ENCODE results near the gene UTS2B.

The UTS2B gene

GRCh38 chr3:191336833-191337232 lies 6.5 kb upstream of the UTS2B start:
- no peak overlapping the region for H3K4me2 ChIP-seq (ENCODE audit: low read depth, low read length, poor library complexity, severe bottlenecking)
- no peak overlapping the region for H3K4me3 ChIP-seq (ENCODE audit: low read length, poor library complexity, severe bottlenecking)
- no peaks in the 10 kb centered on the region for H3K27me3 ChIP-seq (ENCODE audit: insufficient read depth, low read length, poor library complexity, severe bottlenecking)
- H3K9me2 ChIP-seq (replicated peaks; ENCODE audit: low read depth, low read length), result no peaks in the 10 kb centered on the region
- no peaks in the 10 kb centered on the region for H3F3A ChIP-seq (ENCODE audit: low read depth)
- no peaks in the 10 kb centered on the region for H3K36me3 ChIP-seq (ENCODE audit: insufficient read depth, low read length)
- no peaks in the 10 kb centered on the region for H3K4me1 ChIP-seq (ENCODE audit: insufficient read depth, low read length, poor library complexity, severe bottlenecking)
- H3K9me3 ChIP-seq (ENCODE audit: insufficient read depth, low read depth, low read length), result no peaks in the 10 kb centered on the region
- TF ChIP-seq CTCF (conservative IDR thresholded peaks at IDR 0.05; ENCODE audit: low read length) (no peak), EZH2phosphoT487 (IDR thresholded peaks at IDR 0.05; ENCODE audit: borderline replicate concordance) (no peak)
- H2AFZ ChIP-seq (ENCODE audit: low read length), result no peak overlapping the region
- H3K79me2 ChIP-seq (ENCODE audit: insufficient read depth, low read length), result no peaks in the 10 kb centered on the region
- H3K9ac ChIP-seq (ENCODE audit: low read depth, low read length, poor library complexity, severe bottlenecking), result no peak overlapping the region
- H4K20me1 ChIP-seq (ENCODE audit: insufficient read depth, low read length, poor library complexity, severe bottlenecking), result no peaks in the 10 kb centered on the region

GRCh38 chr3:191334346-191334893 lies 4.1 kb upstream of the UTS2B start:
- Histone ChIP-seq H2AFZ (ENCODE audit: low read length) (no peak overlapping the region), H3F3A (ENCODE audit: low read depth) (no peaks in the 10 kb centered on the region), H3K9ac (ENCODE audit: low read depth, low read length, poor library complexity, severe bottlenecking) (no peak overlapping the region), H3K79me2 (ENCODE audit: insufficient read depth, low read length) (no peaks in the 10 kb centered on the region), H3K9me2 (replicated peaks; ENCODE audit: low read depth, low read length) (no peaks in the 10 kb centered on the region), H3K36me3 (ENCODE audit: insufficient read depth, low read length) (no peaks in the 10 kb centered on the region), H4K20me1 (ENCODE audit: insufficient read depth, low read length, poor library complexity, severe bottlenecking) (no peaks in the 10 kb centered on the region), H3K27me3 (ENCODE audit: insufficient read depth, low read length, poor library complexity, severe bottlenecking) (no peaks in the 10 kb centered on the region), H3K4me2 (ENCODE audit: low read depth, low read length, poor library complexity, severe bottlenecking) (no peak overlapping the region), H3K4me3 (ENCODE audit: low read length, poor library complexity, severe bottlenecking) (no peak overlapping the region), H3K4me1 (ENCODE audit: insufficient read depth, low read length, poor library complexity, severe bottlenecking) (no peaks in the 10 kb centered on the region), H3K9me3 (ENCODE audit: insufficient read depth, low read depth, low read length) (no peaks in the 10 kb centered on the region)
- TF ChIP-seq EZH2phosphoT487 (IDR thresholded peaks at IDR 0.05; ENCODE audit: borderline replicate concordance) (no peak), CTCF (conservative IDR thresholded peaks at IDR 0.05; ENCODE audit: low read length) (no peak)

GRCh38 chr3:191333298-191333880 lies 3.1 kb upstream of the UTS2B start:
- H3K4me2 ChIP-seq (ENCODE audit: low read depth, low read length, poor library complexity, severe bottlenecking), result no peak overlapping the region

More at GRCh38 chr3:191333298-191333880, 3.1 kb upstream of the UTS2B start:
- Histone ChIP-seq H3K4me3 (ENCODE audit: low read length, poor library complexity, severe bottlenecking) (no peak overlapping the region), H3K36me3 (ENCODE audit: insufficient read depth, low read length) (no peaks in the 10 kb centered on the region), H3K4me1 (ENCODE audit: insufficient read depth, low read length, poor library complexity, severe bottlenecking) (no peaks in the 10 kb centered on the region), H4K20me1 (ENCODE audit: insufficient read depth, low read length, poor library complexity, severe bottlenecking) (no peaks in the 10 kb centered on the region), H3K79me2 (ENCODE audit: insufficient read depth, low read length) (no peaks in the 10 kb centered on the region), H3K9ac (ENCODE audit: low read depth, low read length, poor library complexity, severe bottlenecking) (no peak overlapping the region), H3K9me3 (ENCODE audit: insufficient read depth, low read depth, low read length) (no peaks in the 10 kb centered on the region), H3K27me3 (ENCODE audit: insufficient read depth, low read length, poor library complexity, severe bottlenecking) (no peaks in the 10 kb centered on the region), H3F3A (ENCODE audit: low read depth) (no peaks in the 10 kb centered on the region), H2AFZ (ENCODE audit: low read length) (no peak overlapping the region), H3K9me2 (replicated peaks; ENCODE audit: low read depth, low read length) (no peaks in the 10 kb centered on the region)
- TF ChIP-seq EZH2phosphoT487 (IDR thresholded peaks at IDR 0.05; ENCODE audit: borderline replicate concordance) (no peak), CTCF (conservative IDR thresholded peaks at IDR 0.05; ENCODE audit: low read length) (no peak)

Data from Loucy (cell line).